Activated CD4-positive, CD25-positive, alpha-beta regulatory T cell treated with anti-CD3 and anti-CD28 coated beads, Interleukin-2, amount 50 U/mL, for 72 hours (primary cell): Measurements from ENCODE around the gene C3.
"Not testable (repeated sequence)": the region's sequence is repeated elsewhere in the genome, so short reads cannot be mapped to it uniquely, and the experiment has no call there.

Experiments used
- DNase-seq: peaks from one replicate; pipeline ENCODE4 v3.0.0; 2021

C3 gene

GRCh38 chr19:6685962-6686627 is 34.4 kb downstream of the C3 start:
- DNase-seq = no peak

- no peak for DNase-seq
These were observed 35.0 kb downstream of the C3 start for GRCh38 chr19:6685482-6685881.

GRCh38 chr19:6683971-6684370 is 36.5 kb downstream of the C3 start:
- DNase-seq = no peak

GRCh38 chr19:6682607-6683128 is 37.8 kb downstream of the C3 start:
- no peak for DNase-seq

- DNase-seq = no peak
These were observed 40.3 kb downstream of the C3 start for GRCh38 chr19:6680141-6680540.

- DNase-seq = no peak
These were observed 41.3 kb downstream of the C3 start for GRCh38 chr19:6679139-6679538.

GRCh38 chr19:6678690-6679109 is 41.8 kb downstream of the C3 start:
- peak; percentile 62 for DNase-seq

- peak; percentile 70 for DNase-seq
These were observed 42.4 kb downstream of the C3 start for GRCh38 chr19:6677883-6678689.

GRCh38 chr19:6677495-6677882 is 43.0 kb downstream of the C3 start:
- DNase-seq = no peak

GRCh38 chr19:6676288-6676687 is 44.2 kb downstream of the C3 start:
- no peak for DNase-seq

- DNase-seq = peak; percentile 75
These were observed 45.6 kb downstream of the C3 start for GRCh38 chr19:6674868-6675305.

GRCh38 chr19:6674408-6674807 is 46.0 kb downstream of the C3 start:
- DNase-seq = not testable (repeated sequence)

GRCh38 chr19:6672693-6673290 is 47.7 kb downstream of the C3 start:
- DNase-seq = no peak

GRCh38 chr19:6671960-6672359 is 48.5 kb downstream of the C3 start:
- DNase-seq = no peak

- no peak for DNase-seq
These were observed 51.8 kb downstream of the C3 start for GRCh38 chr19:6668691-6669090.

GRCh38 chr19:6667114-6667627 is 53.3 kb downstream of the C3 start:
- no peak for DNase-seq

GRCh38 chr19:6664916-6665315 is 55.5 kb downstream of the C3 start:
- no peak for DNase-seq

GRCh38 chr19:6663236-6664201 is 56.9 kb downstream of the C3 start:
- DNase-seq = no peak

GRCh38 chr19:6662702-6663101 is 57.7 kb downstream of the C3 start:
- DNase-seq = no peak

- DNase-seq = not testable (repeated sequence)
These were observed 58.8 kb downstream of the C3 start for GRCh38 chr19:6661509-6662244.

GRCh38 chr19:6660930-6661329 is 59.5 kb downstream of the C3 start:
- no peak for DNase-seq

GRCh38 chr19:6656390-6656789 is 64.1 kb downstream of the C3 start:
- DNase-seq = not testable (repeated sequence)
